GM13976 (cell line): ENCODE measurements around the gene MSI2.

Source experiments
- DNase-seq: peaks from one replicate; pipeline ENCODE4 v3.0.0; 2012; ENCODE audit warnings: low spot score
- CTCF ChIP-seq: IDR thresholded peaks from 2 replicates; pipeline ENCODE4 v1.5.1; 2012; ENCODE audit warnings: borderline replicate concordance, mild to moderate bottlenecking; ENCODE audit not compliant: insufficient read depth; ENCODE audit errors: extremely low read depth, missing control alignments, control extremely low read depth
- in situ Hi-C: fragments of 300-500 bp; cut with MboI; formaldehyde crosslinking; loops from one replicate; pipeline ENCODE4 v1.12.0; 2022; ENCODE audit warnings: low sequenced_read_pairs, mixed read lengths, inconsistent platforms; ENCODE audit not compliant: unreplicated experiment

The MSI2 gene

DNA sequence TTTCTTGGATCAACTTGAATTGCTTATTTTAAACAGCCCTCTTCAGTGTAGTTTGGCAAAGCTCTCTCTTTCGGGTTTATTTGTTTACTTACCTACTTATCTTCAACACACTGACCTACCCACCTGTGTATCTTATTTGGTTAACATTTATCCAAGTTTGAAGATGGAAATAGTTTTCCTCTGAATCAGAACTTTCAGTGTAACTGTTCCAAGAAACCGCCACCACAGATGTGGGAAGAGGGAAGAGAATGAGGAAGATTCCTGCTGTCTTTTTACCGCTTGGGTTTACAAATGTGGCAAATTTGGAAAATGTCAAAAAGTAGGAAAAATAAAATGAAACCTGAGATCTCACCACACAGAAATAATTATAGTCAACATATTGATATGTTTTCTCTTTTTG lies 115.8 kb downstream of the MSI2 start:
- no peak for DNase-seq
- in situ Hi-C loops = no loop called here
- TF ChIP-seq CTCF = no peak

DNA sequence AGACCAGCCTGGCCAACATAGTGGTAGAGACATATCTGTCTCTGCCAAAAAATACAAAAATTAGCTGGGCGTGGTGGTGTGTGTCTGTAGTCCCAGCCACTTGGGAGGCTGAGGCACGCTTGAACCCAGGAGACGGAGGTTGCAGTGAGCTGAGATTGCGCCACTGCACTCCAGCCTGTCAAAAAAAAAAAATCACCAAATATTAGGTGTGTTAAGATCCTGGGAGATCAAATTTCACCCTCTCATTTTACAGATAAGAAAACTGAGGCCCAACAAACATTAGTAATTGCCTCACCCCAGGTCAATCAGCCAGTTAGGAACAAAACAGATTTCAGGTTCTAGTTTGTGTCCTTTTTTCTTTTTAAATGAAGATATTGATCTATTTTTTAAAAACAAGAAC lies 116.7 kb downstream of the MSI2 start:
- in situ Hi-C loops = no loop called here
- TF ChIP-seq CTCF = no peak
- no peak for DNase-seq

GRCh38 chr17:57373756-57374155 lies 117.4 kb downstream of the MSI2 start:
- DNase-seq = no peak
- TF ChIP-seq CTCF = no peak
- in situ Hi-C loops = no loop called here

GRCh38 chr17:57375040-57375769 lies 118.9 kb downstream of the MSI2 start:
- DNase-seq = no peak
- no peak for TF ChIP-seq CTCF
- in situ Hi-C loops = no loop called here

DNA sequence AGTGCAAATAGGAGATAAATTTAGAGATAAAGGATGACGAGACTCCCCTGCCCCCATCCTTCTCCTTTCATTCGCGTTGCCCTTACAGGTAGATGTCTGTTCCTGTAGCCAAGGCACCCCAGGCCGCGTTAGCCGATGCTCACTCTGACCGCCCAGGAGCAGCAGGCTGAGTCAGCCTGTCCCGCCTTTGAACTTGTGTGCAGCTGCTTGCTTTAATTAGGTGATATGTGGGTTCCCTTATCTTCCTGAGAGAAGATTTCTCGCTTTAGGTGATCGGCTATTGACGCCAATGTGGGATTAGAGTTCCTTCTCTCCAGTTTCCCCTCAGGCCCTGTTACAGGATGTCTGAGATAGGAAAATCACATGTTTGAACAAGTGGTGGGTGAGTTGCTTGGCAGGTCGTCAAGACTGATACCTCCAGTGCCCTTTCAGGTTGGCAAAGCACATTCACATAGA lies 119.5 kb downstream of the MSI2 start:
- in situ Hi-C loops = no loop called here
- DNase-seq = no peak
- TF ChIP-seq CTCF = no peak

- TF ChIP-seq CTCF = no peak
- no peak for DNase-seq
- in situ Hi-C loops = no loop called here
Observed at GRCh38 chr17:57377094-57377493, 120.8 kb downstream of the MSI2 start.
